ENCODE measurements around the gene STK32B. TPM values are rescaled to one million over a fixed set of nuclear protein-coding genes. Genes with fewer than 3 reads are reported as not detected.
"Not testable (repeated sequence)": the region's sequence is repeated elsewhere in the genome, so short reads cannot be mapped to it uniquely, and the experiment has no call there.

The STK32B gene
- total and polyA plus RNA-seq, 12 donors: 0.12 to 0.68 (median 0.34) TPM

DNA sequence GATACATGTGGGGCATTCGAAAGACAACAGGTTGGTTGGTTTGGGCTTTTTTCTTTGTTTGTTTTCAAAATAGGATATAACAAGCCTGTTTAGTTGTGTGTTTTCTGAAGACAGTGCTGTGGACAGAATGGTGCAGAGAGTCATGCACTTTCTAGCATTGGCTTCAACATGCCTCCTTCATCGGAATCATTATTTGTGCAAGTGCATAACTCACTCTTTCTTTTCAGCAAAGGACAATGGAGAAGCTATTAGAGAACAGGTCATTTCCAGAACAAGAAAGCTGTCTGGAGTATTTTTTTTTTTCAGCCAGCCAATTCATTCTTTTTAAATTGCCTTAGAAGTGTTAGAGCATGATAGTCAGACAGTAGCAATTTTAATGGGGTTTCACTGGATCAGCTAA, 225.8 kb downstream of the STK32B start:
- Histone ChIP-seq H3K4me3 (no peak overlapping the region), H3K36me3 (no peaks in the 10 kb centered on the region), H3K27ac (no peak overlapping the region), H3K4me1 (no peaks in the 10 kb centered on the region), H3K9me3 (peaks cover 0 to 6% (median 0%) of the 10 kb centered on the region in 11 donors), H3K27me3 (no peaks in the 10 kb centered on the region)
- intact Hi-C loops (cut with DNase I): no loop called here
- ATAC-seq (no peak), DNase-seq (no peak)
- WGBS, 2 donors: 83 to 85% methylated on average over 2 of the region's 2 CpGs
- TF ChIP-seq, protein P1, sequence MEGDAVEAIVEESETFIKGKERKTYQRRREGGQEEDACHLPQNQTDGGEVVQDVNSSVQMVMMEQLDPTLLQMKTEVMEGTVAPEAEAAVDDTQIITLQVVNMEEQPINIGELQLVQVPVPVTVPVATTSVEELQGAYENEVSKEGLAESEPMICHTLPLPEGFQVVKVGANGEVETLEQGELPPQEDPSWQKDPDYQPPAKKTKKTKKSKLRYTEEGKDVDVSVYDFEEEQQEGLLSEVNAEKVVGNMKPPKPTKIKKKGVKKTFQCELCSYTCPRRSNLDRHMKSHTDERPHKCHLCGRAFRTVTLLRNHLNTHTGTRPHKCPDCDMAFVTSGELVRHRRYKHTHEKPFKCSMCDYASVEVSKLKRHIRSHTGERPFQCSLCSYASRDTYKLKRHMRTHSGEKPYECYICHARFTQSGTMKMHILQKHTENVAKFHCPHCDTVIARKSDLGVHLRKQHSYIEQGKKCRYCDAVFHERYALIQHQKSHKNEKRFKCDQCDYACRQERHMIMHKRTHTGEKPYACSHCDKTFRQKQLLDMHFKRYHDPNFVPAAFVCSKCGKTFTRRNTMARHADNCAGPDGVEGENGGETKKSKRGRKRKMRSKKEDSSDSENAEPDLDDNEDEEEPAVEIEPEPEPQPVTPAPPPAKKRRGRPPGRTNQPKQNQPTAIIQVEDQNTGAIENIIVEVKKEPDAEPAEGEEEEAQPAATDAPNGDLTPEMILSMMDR (IDR thresholded peaks at IDR 0.05): no peak

DNA sequence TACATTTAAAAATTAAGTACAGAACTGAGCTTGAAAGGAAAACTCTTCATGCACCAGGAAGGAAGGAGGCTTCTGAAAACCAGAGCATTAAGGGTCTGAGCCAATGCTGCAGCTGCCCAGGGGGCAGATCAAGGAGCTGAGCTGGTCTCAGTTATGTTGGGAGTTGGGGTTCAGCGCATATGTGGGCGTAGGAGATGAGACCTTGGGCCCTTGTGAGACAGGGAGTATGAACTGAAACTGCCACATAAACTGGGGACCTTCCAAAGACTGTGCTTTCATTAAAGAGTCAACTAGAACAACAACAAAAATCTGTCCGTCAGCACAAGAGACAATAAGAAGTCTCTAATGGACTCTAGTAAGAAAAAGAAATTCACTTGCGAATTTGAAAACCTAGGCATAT, 226.9 kb downstream of the STK32B start:
- no peak for DNase-seq
- no peaks in the 10 kb centered on the region for H3K4me1 ChIP-seq
- H3K27me3 ChIP-seq: no peaks in the 10 kb centered on the region
- H3K9me3 ChIP-seq: peaks cover 0 to 6% (median 0%) of the 10 kb centered on the region in 11 donors
- no peaks in the 10 kb centered on the region for H3K36me3 ChIP-seq
- intact Hi-C loops (cut with DNase I): no loop called here
- no peak for ATAC-seq
- no peak overlapping the region for H3K4me3 ChIP-seq
- TF ChIP-seq, protein P1 (IDR thresholded peaks at IDR 0.05): no peak
- no peak overlapping the region for H3K27ac ChIP-seq
- WGBS, 2 donors: 82 to 94% methylated on average over 4 of the region's 4 CpGs

DNA sequence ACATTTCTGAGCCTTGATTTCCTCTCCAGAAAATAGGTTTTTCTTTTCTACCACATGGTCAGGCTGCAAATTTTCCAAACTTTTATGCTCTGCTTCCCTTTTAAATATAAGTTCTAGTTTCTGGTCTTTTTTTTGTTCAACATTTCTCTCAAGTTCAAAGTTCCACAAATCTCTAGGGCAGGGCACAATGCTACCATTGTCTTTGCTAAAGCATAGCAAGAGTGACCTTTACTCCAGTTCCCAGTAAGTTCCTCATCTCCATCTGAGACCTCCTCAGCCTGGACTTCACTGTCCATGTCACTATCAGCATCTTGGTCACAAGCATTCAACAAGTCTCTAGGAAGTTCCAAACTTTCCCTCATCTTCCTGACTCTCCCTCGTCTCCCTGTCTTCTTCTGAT, 228.8 kb downstream of the STK32B start:
- H3K4me3 ChIP-seq; H3K27ac ChIP-seq; DNase-seq; H3K4me1 ChIP-seq; intact Hi-C loops (cut with DNase I); H3K27me3 ChIP-seq; H3K9me3 ChIP-seq; ATAC-seq; H3K36me3 ChIP-seq: not testable (repeated sequence)
- 37 to 48% methylated on average over 1 of the region's 1 CpG for WGBS, 2 donors

DNA sequence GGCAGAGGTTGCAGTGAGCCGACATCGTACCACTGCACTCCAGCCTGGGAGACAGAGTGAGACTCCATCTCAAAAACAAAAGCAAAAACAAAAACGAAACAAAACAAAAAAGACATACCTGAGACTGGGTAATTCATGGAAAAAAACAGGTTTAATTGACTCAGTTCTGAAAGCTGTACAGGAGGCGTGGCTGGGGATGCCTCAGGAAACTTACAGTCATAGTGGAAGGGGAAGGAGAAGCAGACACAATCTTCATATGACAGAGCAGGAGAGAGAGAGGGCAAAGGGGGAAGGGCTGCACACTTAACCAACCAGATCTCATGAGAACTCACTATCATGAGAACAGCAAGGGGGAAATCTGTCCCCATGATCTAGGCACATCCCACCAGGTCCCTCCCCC, 229.5 kb downstream of the STK32B start:
- Histone ChIP-seq H3K27me3 (no peaks in the 10 kb centered on the region), H3K36me3 (no peaks in the 10 kb centered on the region), H3K9me3 (no peaks in the 10 kb centered on the region), H3K27ac (no peak overlapping the region), H3K4me3 (no peak overlapping the region), H3K4me1 (no peaks in the 10 kb centered on the region)
- intact Hi-C loops (cut with DNase I): no loop called here
- WGBS, 2 donors: 70 to 79% methylated on average over 4 of the region's 4 CpGs
- TF ChIP-seq, protein P1 (IDR thresholded peaks at IDR 0.05): no peak
- DNase-seq (no peak), ATAC-seq (no peak)

DNA sequence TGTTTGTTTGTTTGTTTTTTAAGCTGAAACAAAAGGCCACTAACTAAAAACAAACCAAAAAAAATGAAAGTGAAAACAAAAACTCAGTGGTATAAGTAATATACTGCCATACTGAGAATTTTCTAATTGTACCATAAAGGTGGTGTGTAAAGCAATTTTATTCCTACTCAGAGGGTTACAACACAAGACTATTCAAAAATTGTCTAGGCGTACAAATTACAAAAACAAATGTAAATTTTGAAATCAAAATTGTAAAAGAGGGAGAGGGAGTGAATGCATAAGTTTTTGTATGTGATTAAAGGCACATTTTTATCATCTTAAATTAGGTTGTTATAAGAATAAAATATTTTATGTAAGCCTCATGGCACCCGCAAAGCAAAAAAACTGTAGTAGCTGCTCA, 232.6 kb downstream of the STK32B start:
- intact Hi-C loops (cut with DNase I): no loop called here
- WGBS, 2 donors: 89 to 93% methylated on average over 2 of the region's 2 CpGs
- Histone ChIP-seq H3K4me3 (no peak overlapping the region), H3K4me1 (no peaks in the 10 kb centered on the region), H3K9me3 (no peaks in the 10 kb centered on the region), H3K27ac (no peak overlapping the region), H3K27me3 (no peaks in the 10 kb centered on the region), H3K36me3 (no peaks in the 10 kb centered on the region)
- TF ChIP-seq, protein P1 (IDR thresholded peaks at IDR 0.05): no peak
- no peak for DNase-seq
- no peak for ATAC-seq

All from heart right ventricle (tissue), 16 donors.